RWPE1 (cell line): ENCODE results near the gene MAN2B2.

ENCODE experiments used
- CTCF ChIA-PET: fragments of 350-600 bp; sonication (Branson Sonifier 250); formaldehyde crosslinking; extraction: SDS; loops from one replicate; lab custom pipeline; 2021; lab: Yijun Ruan, JAX
- POLR2A ChIA-PET: fragments of 400-600 bp; formaldehyde crosslinking; extraction: SDS; loops from one replicate; lab custom pipeline; 2020; ENCODE audit warnings: antibody characterized with exemption; ENCODE audit not compliant: low non-redundant PET; lab: Yijun Ruan, JAX
- DNase-seq: peaks from one replicate; pipeline ENCODE4 v3.0.0; 2012; ENCODE audit warnings: low spot score
- H3K27ac ChIP-seq: fragments of 450-650 bp; 2 replicates; pipeline ENCODE4 v1.5.1; 2017
- TF ChIP-seq, protein P1 (sequence below): fragments of 450-650 bp; conservative IDR thresholded peaks from 2 replicates; pipeline ENCODE4 v1.5.1; 2017; ENCODE audit warnings: low read depth, mild to moderate bottlenecking

MAN2B2 gene

GRCh38 chr4:6556263-6556662 is 18.7 kb upstream of the MAN2B2 start:
- no peak overlapping the region for H3K27ac ChIP-seq
- ChIA-PET POLR2A (no interaction called here), CTCF (interaction anchor here (0.5 kb wide), 1 partner anchor 150 kb away, joined by 3 read pairs; no protein-coding TSS in a partner anchor)
- no peak for DNase-seq
- TF ChIP-seq, protein P1, sequence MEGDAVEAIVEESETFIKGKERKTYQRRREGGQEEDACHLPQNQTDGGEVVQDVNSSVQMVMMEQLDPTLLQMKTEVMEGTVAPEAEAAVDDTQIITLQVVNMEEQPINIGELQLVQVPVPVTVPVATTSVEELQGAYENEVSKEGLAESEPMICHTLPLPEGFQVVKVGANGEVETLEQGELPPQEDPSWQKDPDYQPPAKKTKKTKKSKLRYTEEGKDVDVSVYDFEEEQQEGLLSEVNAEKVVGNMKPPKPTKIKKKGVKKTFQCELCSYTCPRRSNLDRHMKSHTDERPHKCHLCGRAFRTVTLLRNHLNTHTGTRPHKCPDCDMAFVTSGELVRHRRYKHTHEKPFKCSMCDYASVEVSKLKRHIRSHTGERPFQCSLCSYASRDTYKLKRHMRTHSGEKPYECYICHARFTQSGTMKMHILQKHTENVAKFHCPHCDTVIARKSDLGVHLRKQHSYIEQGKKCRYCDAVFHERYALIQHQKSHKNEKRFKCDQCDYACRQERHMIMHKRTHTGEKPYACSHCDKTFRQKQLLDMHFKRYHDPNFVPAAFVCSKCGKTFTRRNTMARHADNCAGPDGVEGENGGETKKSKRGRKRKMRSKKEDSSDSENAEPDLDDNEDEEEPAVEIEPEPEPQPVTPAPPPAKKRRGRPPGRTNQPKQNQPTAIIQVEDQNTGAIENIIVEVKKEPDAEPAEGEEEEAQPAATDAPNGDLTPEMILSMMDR, result no peak

- ChIA-PET CTCF (no interaction called here), POLR2A (no interaction called here)
- TF ChIP-seq, protein P1, result no peak
- DNase-seq, result no peak
- H3K27ac ChIP-seq, result no peak overlapping the region
These were observed 17.8 kb upstream of the MAN2B2 start for GRCh38 chr4:6557185-6557584.

- no peak overlapping the region for H3K27ac ChIP-seq
- TF ChIP-seq, protein P1, result no peak
- CTCF ChIA-PET, result no interaction called here
- no peak for DNase-seq
- POLR2A ChIA-PET, result no interaction called here
These were observed 17.1 kb upstream of the MAN2B2 start for GRCh38 chr4:6557856-6558255.

- no peak for DNase-seq
- ChIA-PET POLR2A (no interaction called here), CTCF (interaction anchor here (0.6 to 0.7 kb wide), 2 partner anchors 131 to 310 kb away, joined by 3 read pairs; no protein-coding TSS in a partner anchor)
- TF ChIP-seq, protein P1, result no peak
- H3K27ac ChIP-seq, result no peak overlapping the region
These were observed 14.4 kb upstream of the MAN2B2 start for GRCh38 chr4:6560416-6561172.

DNA sequence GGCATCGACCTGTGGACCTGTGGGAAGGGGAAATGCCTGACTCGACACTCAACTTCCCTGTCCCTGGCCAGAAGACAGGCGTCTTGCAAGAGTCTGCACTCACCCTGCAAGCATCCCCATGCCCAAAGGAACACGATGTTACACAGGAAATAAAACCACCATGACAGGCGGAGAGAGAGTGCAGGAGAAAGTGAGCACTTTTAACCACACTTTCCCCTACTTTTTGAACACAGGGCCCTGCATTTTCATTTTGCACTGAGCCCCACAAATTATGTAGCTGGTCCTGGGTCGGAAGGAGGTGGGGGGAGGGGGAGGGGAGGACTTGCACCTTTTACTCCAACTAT is 13.8 kb upstream of the MAN2B2 start:
- DNase-seq, result no peak
- CTCF ChIA-PET, result interaction anchor here (0.7 kb wide), 1 partner anchor 310 kb away, joined by 3 read pairs; no protein-coding TSS in a partner anchor
- POLR2A ChIA-PET, result no interaction called here

DNA sequence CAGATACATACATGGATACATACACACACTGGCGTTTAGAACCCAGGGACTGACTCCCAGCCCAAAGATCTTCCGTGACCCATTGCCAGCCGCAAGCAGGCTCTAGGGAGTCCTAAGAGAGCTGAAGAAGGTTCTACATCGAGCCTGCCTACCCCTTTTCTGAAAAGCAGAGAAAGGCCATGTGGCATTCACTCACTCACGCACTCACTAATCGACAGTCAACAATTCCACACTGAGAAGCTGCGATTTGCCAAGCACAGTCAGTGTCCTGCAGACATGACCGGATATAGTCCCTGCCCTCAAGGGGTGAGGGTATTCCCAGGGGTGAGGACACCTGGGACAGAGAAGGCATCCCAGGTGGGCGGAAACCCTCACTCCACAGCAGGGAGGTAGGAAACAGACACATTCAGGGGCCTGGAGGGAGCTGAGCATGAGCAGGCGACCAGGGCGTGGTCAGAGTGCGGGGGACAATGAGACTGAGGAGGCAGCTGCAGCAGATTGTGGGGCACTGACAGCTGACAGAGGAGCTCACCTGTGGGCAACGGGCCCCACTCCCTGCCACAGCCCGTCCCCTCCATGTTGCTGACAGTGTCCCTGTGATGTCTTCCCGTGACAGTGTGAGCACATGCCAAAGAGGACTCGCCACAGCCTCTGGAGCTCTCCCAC is 13.2 kb upstream of the MAN2B2 start:
- no peak overlapping the region for H3K27ac ChIP-seq
- ChIA-PET POLR2A (interaction anchor here (0.6 kb wide), 1 partner anchor 268 kb away, joined by 5 read pairs; no protein-coding TSS in a partner anchor), CTCF (interaction anchor here (0.6 kb wide), 1 partner anchor 249 kb away, joined by 3 read pairs; no protein-coding TSS in a partner anchor)
- TF ChIP-seq, protein P1, result no peak
- DNase-seq, result no peak

More for the DNA sequence above, 13.8 kb upstream of the MAN2B2 start:
- no peak overlapping the region for H3K27ac ChIP-seq
- TF ChIP-seq, protein P1, result no peak
